GM10248 (cell line): ENCODE data around the gene FUT9.

Experiments used
- CTCF ChIA-PET: fragments of 300-600 bp; sonication (Branson Sonifier 250); formaldehyde crosslinking; extraction: SDS; loops from one replicate; lab custom pipeline; 2021; ENCODE audit warnings: antibody characterized with exemption; lab: Yijun Ruan, JAX
- POLR2A ChIA-PET: fragments of 350-650 bp; sonication (Branson Sonifier 250); formaldehyde crosslinking; extraction: SDS; loops from one replicate; lab custom pipeline; 2020; ENCODE audit warnings: antibody characterized with exemption; lab: Yijun Ruan, JAX
- DNase-seq: peaks from one replicate; pipeline ENCODE4 v3.0.0; 2012; ENCODE audit errors: extremely low spot score
- CTCF ChIP-seq: IDR thresholded peaks from 2 replicates; pipeline ENCODE4 v1.5.1; 2012; ENCODE audit warnings: mild to moderate bottlenecking, low read depth; ENCODE audit errors: extremely low read depth, missing control alignments, control extremely low read depth

Gene FUT9

GRCh38 chr6:96058082-96058481 is 42.3 kb downstream of the FUT9 start:
- TF ChIP-seq CTCF: no peak
- CTCF ChIA-PET: interaction anchor here (1.0 to 1.7 kb wide), 3 partner anchors 9 to 12 kb away, joined by 4 to 5 read pairs (median 4); no protein-coding TSS in a partner anchor
- DNase-seq: no peak
- POLR2A ChIA-PET: no interaction called here

- TF ChIP-seq CTCF: no peak
- POLR2A ChIA-PET: no interaction called here
- no peak for DNase-seq
- CTCF ChIA-PET: no interaction called here
Measured at GRCh38 chr6:96059586-96059985, 43.8 kb downstream of the FUT9 start.

GRCh38 chr6:96060249-96060648 is 44.5 kb downstream of the FUT9 start:
- ChIA-PET CTCF (no interaction called here), POLR2A (no interaction called here)
- no peak for TF ChIP-seq CTCF
- DNase-seq: no peak

DNA sequence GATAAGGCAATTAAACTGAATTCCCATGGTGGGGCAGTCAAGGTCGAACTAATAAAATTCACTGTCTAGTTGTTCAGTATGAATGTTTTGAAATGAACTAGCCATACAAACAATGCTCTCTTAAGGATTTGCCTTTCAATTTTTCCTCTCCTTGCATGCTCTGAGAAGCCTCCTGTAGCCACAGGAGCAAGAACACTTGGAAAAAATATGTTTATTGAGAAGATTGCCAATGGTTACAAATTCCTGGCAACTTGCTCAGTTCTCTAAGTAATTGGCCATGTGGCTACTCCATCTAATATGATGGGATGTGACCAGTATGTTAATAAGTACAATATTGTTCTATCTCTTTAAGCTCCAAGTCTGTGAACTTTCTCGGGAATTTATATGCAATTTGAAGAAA is 49.4 kb downstream of the FUT9 start:
- POLR2A ChIA-PET: no interaction called here
- no peak for DNase-seq
- CTCF ChIA-PET: no interaction called here
- no peak for TF ChIP-seq CTCF

GRCh38 chr6:96066376-96066775 is 50.6 kb downstream of the FUT9 start:
- ChIA-PET POLR2A (no interaction called here), CTCF (interaction anchor here (1.4 kb wide), 1 partner anchor 8 kb away, joined by 4 read pairs; no protein-coding TSS in a partner anchor)
- no peak for DNase-seq
- no peak for TF ChIP-seq CTCF

GRCh38 chr6:96073555-96073954 is 57.8 kb downstream of the FUT9 start:
- DNase-seq: no peak
- no peak for TF ChIP-seq CTCF
- ChIA-PET POLR2A (no interaction called here), CTCF (interaction anchor here (0.6 kb wide), 1 partner anchor 534 kb away, joined by 3 read pairs; no protein-coding TSS in a partner anchor)
